GM18519 (cell line): ENCODE results near the gene KCNQ1.

ENCODE experiments used
- ATAC-seq: cut with Tn5 transposase; IDR thresholded peaks from one replicate; pipeline ENCODE4 v1.9.1; 2021; ENCODE audit warnings: mild to moderate bottlenecking, moderate library complexity; ENCODE audit not compliant: unreplicated experiment, low FRiP score

KCNQ1 gene

GRCh38 chr11:2563213-2564007 lies 118.6 kb downstream of the KCNQ1 start:
- no peak for ATAC-seq

GRCh38 chr11:2564008-2564530 lies 119.3 kb downstream of the KCNQ1 start:
- ATAC-seq, result no peak

- ATAC-seq, result no peak
Observed at GRCh38 chr11:2564588-2565425, 120.0 kb downstream of the KCNQ1 start.

- ATAC-seq, result no peak
Observed at GRCh38 chr11:2565447-2566222, 120.8 kb downstream of the KCNQ1 start.

GRCh38 chr11:2566223-2567025 lies 121.6 kb downstream of the KCNQ1 start:
- no peak for ATAC-seq

- ATAC-seq, result no peak
Observed at GRCh38 chr11:2567026-2567671, 122.3 kb downstream of the KCNQ1 start.

- ATAC-seq, result no peak
Observed at GRCh38 chr11:2569321-2569721, 124.5 kb downstream of the KCNQ1 start.

GRCh38 chr11:2569731-2570210 lies 125.0 kb downstream of the KCNQ1 start:
- ATAC-seq, result no peak

- ATAC-seq, result no peak
Observed at GRCh38 chr11:2570211-2570811, 125.5 kb downstream of the KCNQ1 start.

- ATAC-seq, result no peak
Observed at GRCh38 chr11:2570841-2571597, 126.2 kb downstream of the KCNQ1 start.

GRCh38 chr11:2571598-2572281 lies 126.9 kb downstream of the KCNQ1 start:
- ATAC-seq, result no peak

GRCh38 chr11:2572491-2573239 lies 127.9 kb downstream of the KCNQ1 start:
- ATAC-seq, result no peak

GRCh38 chr11:2573240-2574042 lies 128.6 kb downstream of the KCNQ1 start:
- no peak for ATAC-seq

GRCh38 chr11:2574043-2574552 lies 129.3 kb downstream of the KCNQ1 start:
- ATAC-seq, result no peak

- ATAC-seq, result no peak
Observed at GRCh38 chr11:2574553-2575535, 130.0 kb downstream of the KCNQ1 start.
